VCaP (cell line): ENCODE data around the gene MB.
"Not testable (repeated sequence)": the region's sequence is repeated elsewhere in the genome, so short reads cannot be mapped to it uniquely, and the experiment has no call there.

ENCODE experiments used
- H3K27ac ChIP-seq: fragments of 450-650 bp; 2 replicates; pipeline ENCODE4 v1.5.1; 2017
- TF ChIP-seq, protein P1 (sequence below): fragments of 450-650 bp; conservative IDR thresholded peaks from 2 replicates; pipeline ENCODE4 v1.5.1; 2017; ENCODE audit warnings: mild to moderate bottlenecking, moderate library complexity

MB gene

GRCh38 chr22:35617137-35617755 is at the start of gene MB:
MB (minus strand) TSS chr22:35617329; CDS start chr22:35617257, 72 bp downstream.
- H3K27ac ChIP-seq: no peak within 1 kb of the TSS
- TF ChIP-seq, protein P1, sequence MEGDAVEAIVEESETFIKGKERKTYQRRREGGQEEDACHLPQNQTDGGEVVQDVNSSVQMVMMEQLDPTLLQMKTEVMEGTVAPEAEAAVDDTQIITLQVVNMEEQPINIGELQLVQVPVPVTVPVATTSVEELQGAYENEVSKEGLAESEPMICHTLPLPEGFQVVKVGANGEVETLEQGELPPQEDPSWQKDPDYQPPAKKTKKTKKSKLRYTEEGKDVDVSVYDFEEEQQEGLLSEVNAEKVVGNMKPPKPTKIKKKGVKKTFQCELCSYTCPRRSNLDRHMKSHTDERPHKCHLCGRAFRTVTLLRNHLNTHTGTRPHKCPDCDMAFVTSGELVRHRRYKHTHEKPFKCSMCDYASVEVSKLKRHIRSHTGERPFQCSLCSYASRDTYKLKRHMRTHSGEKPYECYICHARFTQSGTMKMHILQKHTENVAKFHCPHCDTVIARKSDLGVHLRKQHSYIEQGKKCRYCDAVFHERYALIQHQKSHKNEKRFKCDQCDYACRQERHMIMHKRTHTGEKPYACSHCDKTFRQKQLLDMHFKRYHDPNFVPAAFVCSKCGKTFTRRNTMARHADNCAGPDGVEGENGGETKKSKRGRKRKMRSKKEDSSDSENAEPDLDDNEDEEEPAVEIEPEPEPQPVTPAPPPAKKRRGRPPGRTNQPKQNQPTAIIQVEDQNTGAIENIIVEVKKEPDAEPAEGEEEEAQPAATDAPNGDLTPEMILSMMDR: no peak

GRCh38 chr22:35666699-35667098 is 49.6 kb upstream of the MB start:
- not testable (repeated sequence) for H3K27ac ChIP-seq

- TF ChIP-seq, protein P1: no peak
- H3K27ac ChIP-seq: no peak overlapping the region
Measured at GRCh38 chr22:35664955-35665587, 47.9 kb upstream of the MB start.

- TF ChIP-seq, protein P1: no peak
- no peak overlapping the region for H3K27ac ChIP-seq
Measured at GRCh38 chr22:35663371-35663770, 46.2 kb upstream of the MB start.

DNA sequence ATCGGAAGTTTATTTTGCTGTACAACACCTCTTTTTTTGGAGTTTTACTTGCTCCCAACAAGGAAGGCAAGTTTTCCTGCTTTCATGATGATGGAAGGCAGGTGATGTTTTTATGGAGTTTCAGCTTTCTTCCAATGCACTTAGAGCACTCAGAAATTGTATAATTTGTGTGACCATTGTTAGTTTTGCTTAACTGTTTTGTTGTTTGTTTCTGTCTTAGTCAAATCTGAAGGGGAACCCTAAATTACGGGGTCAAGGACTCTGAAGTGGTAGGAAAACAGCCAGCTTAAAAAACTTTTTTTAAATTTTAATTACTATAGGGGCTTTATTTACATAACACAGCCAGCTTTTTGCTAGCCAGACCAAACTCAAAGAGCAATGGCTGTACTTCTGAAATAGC is 45.8 kb upstream of the MB start:
- no peak overlapping the region for H3K27ac ChIP-seq
- TF ChIP-seq, protein P1: no peak

DNA sequence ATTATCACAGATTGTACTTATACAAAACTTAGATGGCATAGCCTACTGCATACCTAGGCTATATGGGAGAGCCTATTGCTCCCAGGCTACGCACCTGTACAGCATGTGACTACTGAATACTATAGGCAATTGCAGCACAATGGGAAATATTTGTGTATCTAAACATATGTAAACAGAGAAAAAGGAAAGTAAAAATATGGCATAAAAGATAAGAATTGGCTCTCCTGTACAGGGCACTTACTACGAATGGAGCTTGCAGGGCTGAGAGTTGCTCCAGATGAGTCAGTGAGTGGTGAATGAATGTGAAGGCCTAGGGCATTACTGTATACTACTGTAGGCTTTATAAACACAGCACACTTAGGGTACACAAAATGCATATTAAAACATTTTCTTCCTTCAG is 44.3 kb upstream of the MB start:
- no peak overlapping the region for H3K27ac ChIP-seq
- TF ChIP-seq, protein P1: no peak

DNA sequence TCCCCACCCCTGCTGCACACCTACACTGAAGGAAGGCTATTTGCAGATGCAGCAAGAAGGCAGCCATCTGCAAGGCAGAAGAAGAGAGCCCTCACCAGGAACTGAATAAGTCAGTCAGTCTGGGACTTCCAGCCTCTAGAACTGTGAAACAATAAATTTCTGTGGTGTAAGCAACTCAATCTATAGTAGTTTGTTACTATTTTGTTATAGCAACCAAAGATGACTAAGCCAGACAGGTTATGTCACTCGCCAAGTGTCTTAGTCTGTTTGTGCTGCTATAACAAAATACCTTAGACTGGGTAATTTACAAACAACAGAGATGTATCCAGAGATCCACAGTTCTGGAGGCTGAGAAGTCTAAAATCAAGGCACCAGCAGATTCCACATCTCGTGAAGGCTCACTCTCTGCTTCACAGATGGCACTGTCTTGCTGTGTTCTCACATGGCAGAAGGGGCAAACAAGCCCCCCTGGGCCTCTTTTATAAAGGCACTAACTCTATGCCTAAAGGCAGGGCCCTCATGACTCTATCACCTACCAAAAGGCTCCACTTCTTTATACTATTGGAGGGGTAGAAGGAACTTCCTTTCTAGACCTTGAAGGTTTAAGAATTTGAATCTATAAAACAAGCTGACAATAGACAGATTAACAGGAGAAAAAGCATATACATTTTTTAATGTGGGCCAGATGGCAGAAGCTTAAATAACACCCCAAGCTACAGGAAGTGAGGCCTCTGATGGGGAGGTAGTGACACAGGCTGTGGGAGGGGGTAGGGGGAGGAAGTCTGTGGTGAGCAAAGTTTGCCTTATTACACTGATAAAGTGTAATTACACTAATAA is 43.4 kb upstream of the MB start:
- TF ChIP-seq, protein P1: no peak
- no peak overlapping the region for H3K27ac ChIP-seq
